B cell (primary cell): ENCODE data around the gene DNAH12. TPM values are rescaled to one million over a fixed set of nuclear protein-coding genes. Genes with fewer than 3 reads are reported as not detected.

Experiments
- ATAC-seq: fragments of 200-7000 bp; cut with Tn5 transposase; one replicate; pipeline ENCODE4 v1.10.0; 2021; ENCODE audit warnings: low read depth, mild to moderate bottlenecking, moderate number of reproducible peaks, moderate library complexity
- CTCF ChIA-PET: fragments of 350-600 bp; sonication (Branson Sonifier 250); formaldehyde crosslinking; loops from one replicate; lab custom pipeline; 2021; ENCODE audit warnings: antibody characterized with exemption, inconsistent platforms; lab: Charles Lee
- POLR2A ChIA-PET: fragments of 350-600 bp; sonication (Branson Sonifier 250); formaldehyde crosslinking; loops from one replicate; lab custom pipeline; 2021; ENCODE audit warnings: antibody characterized with exemption; lab: Charles Lee
- DNase-seq: peaks from one replicate; pipeline ENCODE4 v3.0.0; 2013
- H2AFZ ChIP-seq: 2 replicates; pipeline ENCODE4 v1.6.1; 2012; ENCODE audit warnings: mild to moderate bottlenecking, low read depth, low read length; ENCODE audit not compliant: insufficient read depth, poor library complexity, severe bottlenecking
- H3K27ac ChIP-seq, 2 donors: 1 replicate in 1 of 2; 2 replicates in 1 of 2; pipeline ENCODE4 v1.5.1; 2012 to 2013; ENCODE audit warnings: low read length in 2 of 2, mild to moderate bottlenecking in 2 of 2, moderate library complexity in 1 of 2
- H3K27me3 ChIP-seq, 4 experiments: fragments of 200-600 bp in 1 of 4; sonication (generic) in 1 of 4; replicated peaks in 1 of 4; 1 replicate in 2 of 4; 2 replicates in 2 of 4; pipeline versions ENCODE4 v1.6.1 to v1.7.0; 2013 to 2016; ENCODE audit warnings: low read length in 3 of 4, mild to moderate bottlenecking in 2 of 4, mixed read lengths in 1 of 4, moderate library complexity in 1 of 4; ENCODE audit not compliant: insufficient read depth in 4 of 4, control insufficient read depth in 3 of 4; ENCODE audit errors: control extremely low read depth in 1 of 4
- H3K36me3 ChIP-seq, 2 experiments: replicated peaks in 1 of 2; 1 replicate in 1 of 2; 2 replicates in 1 of 2; pipeline versions ENCODE4 v1.6.1 to v1.7.1; 2013; ENCODE audit warnings: low read length in 1 of 2; ENCODE audit not compliant: insufficient read depth in 2 of 2, control insufficient read depth in 1 of 2; ENCODE audit errors: control extremely low read depth in 1 of 2, extremely low read depth in 1 of 2
- H3K4me1 ChIP-seq, 2 donors: fragments of 200-600 bp in 1 of 2; sonication (generic) in 1 of 2; 1 replicate in 1 of 2; 2 replicates in 1 of 2; pipeline versions ENCODE4 v1.5.1 to v1.6.1; 2013 to 2017; ENCODE audit warnings: low read length in 2 of 2; ENCODE audit not compliant: control insufficient read depth in 2 of 2, insufficient read depth in 2 of 2
- H3K4me2 ChIP-seq: replicated peaks from 2 replicates; pipeline ENCODE3; 2012; ENCODE audit warnings: mild to moderate bottlenecking, low read depth, low read length; ENCODE audit not compliant: poor library complexity, severe bottlenecking
- H3K4me3 ChIP-seq, 5 experiments: fragments of 200-600 bp in 1 of 5; sonication (generic) in 1 of 5; 1 replicate in 3 of 5; 2 replicates in 2 of 5; pipeline versions ENCODE4 v1.5.1 to v1.7.0; 2011 to 2016; ENCODE audit warnings: low read length in 4 of 5, mild to moderate bottlenecking in 4 of 5, low read depth in 2 of 5, control low read depth in 1 of 5, moderate library complexity in 1 of 5; ENCODE audit not compliant: insufficient read depth in 1 of 5; ENCODE audit errors: control extremely low read depth in 1 of 5, extremely low read depth in 1 of 5
- H3K79me2 ChIP-seq: fragments of 200-600 bp; sonication (generic); one replicate; pipeline ENCODE4 v1.6.0; 2016; ENCODE audit warnings: low read length; ENCODE audit not compliant: control insufficient read depth, insufficient read depth
- H3K9ac ChIP-seq: fragments of 200-600 bp; sonication (generic); 2 replicates; pipeline ENCODE4 v1.6.1; 2017; ENCODE audit warnings: mild to moderate bottlenecking, low read length, moderate library complexity
- H3K9me3 ChIP-seq, 3 donors: one replicate each; pipeline versions ENCODE4 v1.6.1 to v1.7.1; 2013; ENCODE audit warnings: low read length in 2 of 3; ENCODE audit not compliant: control insufficient read depth in 2 of 3, insufficient read depth in 1 of 3; ENCODE audit errors: control extremely low read depth in 1 of 3
- H4K20me1 ChIP-seq: 2 replicates; pipeline ENCODE4 v1.6.0; 2012; ENCODE audit warnings: mild to moderate bottlenecking, low read length; ENCODE audit not compliant: insufficient read depth, control insufficient read depth, poor library complexity, severe bottlenecking
- H3K27ac Mint-ChIP-seq: one replicate; pipeline ENCODE4 v1.8.0; 2021; ENCODE audit warnings: mixed read lengths
- H3K27me3 Mint-ChIP-seq: one replicate; pipeline ENCODE4 v1.8.0; 2021; ENCODE audit warnings: mixed read lengths
- H3K4me1 Mint-ChIP-seq: one replicate; pipeline ENCODE4 v1.8.0; 2021; ENCODE audit warnings: mixed read lengths
- H3K4me3 Mint-ChIP-seq: one replicate; pipeline ENCODE4 v1.8.0; 2021; ENCODE audit warnings: mixed read lengths
- H3K9me3 Mint-ChIP-seq: one replicate; pipeline ENCODE4 v1.8.0; 2022; ENCODE audit warnings: mixed read lengths; ENCODE audit not compliant: insufficient read depth
- CTCF ChIP-seq: fragments of 200-600 bp; IDR thresholded peaks from one replicate; pipeline ENCODE4 v1.8.0; 2022; ENCODE audit warnings: antibody characterized with exemption, mild to moderate bottlenecking
- EZH2 ChIP-seq: IDR thresholded peaks from 2 replicates; pipeline ENCODE4 v1.6.1; 2012; ENCODE audit warnings: borderline replicate concordance, low read depth, mild to moderate bottlenecking, moderate library complexity, low read length; ENCODE audit not compliant: insufficient read depth, poor library complexity, severe bottlenecking
- WGBS: methylation state at CpG from one replicate; pipeline ENCODE4 v1.1.5; 2013; ENCODE audit warnings: missing lambda C conversion rate; ENCODE audit not compliant: insufficient coverage; 5-methylcytosine and 5-hydroxymethylcytosine counted together
- intact Hi-C: fragments of 100-400 bp; cut with micrococcal nuclease; formaldehyde crosslinking; loops from one replicate; pipeline ENCODE4 v1.10.0; 2022
- polyA plus RNA-seq: library from polyadenylated mRNA; depleted of rRNA; stranded (reverse); fragments of >200 nt; gene quantifications from 2 replicates; pipeline ENCODE4 v1.2.3, GENCODE V29; 2012
- total RNA-seq, 2 donors: library from RNA; stranded (reverse); fragments of 120-200 nt in 1 of 2; gene quantifications; 1 replicate in 1 of 2; 2 replicates in 1 of 2; pipeline versions ENCODE4 v1.2.3 to v1.2.4, GENCODE V29; 2013 to 2022

DNAH12 gene
- total and polyA plus RNA-seq, 2 donors (not counting 1 experiment from before 2014, with no cell fraction given) = 0.09 to 0.17 TPM

- H3K36me3 ChIP-seq = no peaks in the 10 kb centered on the region
- H3K4me3 Mint-ChIP-seq = no peak overlapping the region
- intact Hi-C loops = no loop called here
- WGBS = no CpG with 5 or more reads among the region's 1 CpG
- no peak overlapping the region for H3K4me2 ChIP-seq
- H2AFZ ChIP-seq = no peak overlapping the region
- peaks cover 24% of the 10 kb centered on the region for H3K27me3 Mint-ChIP-seq
- no peaks in the 10 kb centered on the region for H3K9me3 Mint-ChIP-seq
- H3K27ac ChIP-seq = no peak overlapping the region
- ChIA-PET CTCF (no interaction called here), POLR2A (no interaction called here)
- H3K27ac Mint-ChIP-seq = no peak overlapping the region
- DNase-seq (no peak), ATAC-seq (no peak)
- no peak overlapping the region for H3K4me3 ChIP-seq
- H4K20me1 ChIP-seq = no peaks in the 10 kb centered on the region
- H3K79me2 ChIP-seq = no peaks in the 10 kb centered on the region
- TF ChIP-seq CTCF (no peak), EZH2 (no peak)
- H3K27me3 ChIP-seq = no peaks in the 10 kb centered on the region
- H3K4me1 Mint-ChIP-seq = no peaks in the 10 kb centered on the region
- no peaks in the 10 kb centered on the region for H3K9me3 ChIP-seq
- no peak overlapping the region for H3K9ac ChIP-seq
- H3K4me1 ChIP-seq = no peaks in the 10 kb centered on the region
Measured at GRCh38 chr3:57411715-57412114, 132.4 kb downstream of the DNAH12 start.

- intact Hi-C loops = no loop called here
- Histone ChIP-seq H3K36me3 (no peaks in the 10 kb centered on the region), H3K9me3 (no peaks in the 10 kb centered on the region), H2AFZ (no peak overlapping the region), H3K27me3 (no peaks in the 10 kb centered on the region), H3K27ac (no peak overlapping the region), H3K9ac (no peak overlapping the region), H3K4me1 (no peaks in the 10 kb centered on the region), H3K4me2 (no peak overlapping the region), H4K20me1 (no peaks in the 10 kb centered on the region), H3K4me3 (no peak overlapping the region), H3K79me2 (no peaks in the 10 kb centered on the region)
- Mint-ChIP-seq H3K9me3 (no peaks in the 10 kb centered on the region), H3K4me1 (no peaks in the 10 kb centered on the region), H3K4me3 (no peak overlapping the region), H3K27ac (no peak overlapping the region), H3K27me3 (peaks cover 24% of the 10 kb centered on the region)
- TF ChIP-seq EZH2 (no peak), CTCF (no peak)
- no CpG with 5 or more reads among the region's 2 CpGs for WGBS
- ATAC-seq = no peak
- CTCF ChIA-PET = no interaction called here
- POLR2A ChIA-PET = no interaction called here
- DNase-seq = no peak
Measured at GRCh38 chr3:57409471-57409870, 134.7 kb downstream of the DNAH12 start.
